ENCODE results near the gene ABCG4. TPM values are rescaled to one million over a fixed set of nuclear protein-coding genes. Genes with fewer than 3 reads are reported as not detected.

The ABCG4 gene
- total and polyA plus RNA-seq, 2 of the 8 experiments (the other 6 are each of a cell fraction or from before 2014, with no cell fraction given), result 1.8 to 2.3 TPM

GRCh38 chr11:119109843-119110242 lies 39.0 kb upstream of the ABCG4 start:
- no peaks in the 10 kb centered on the region; a peak in 1 of 8 replicates for H3K36me3 ChIP-seq (ENCODE audit: control insufficient read depth in 2 of 4, insufficient read depth in 4 of 4, low read length in 3 of 4)
- H2AFZ ChIP-seq (ENCODE audit: low read length), result no peak overlapping the region
- WGBS, 2 experiments (ENCODE audit: extremely low coverage in 1 of 2, insufficient coverage in 1 of 2, insufficient read length in 1 of 2, insufficient replicate concordance in 2 of 2, low coverage in 1 of 2, low lambda C conversion rate in 2 of 2, missing lambda C conversion rate in 1 of 2), result 81% methylated on average over 3 of the region's 3 CpGs; no CpG with 5 or more reads in 1 of the 2 experiments
- no peak overlapping the region for H3K4me2 ChIP-seq (ENCODE audit: insufficient read depth in 1 of 2, low read depth in 2 of 2, low read length in 2 of 2)
- ChIA-PET CTCF (ENCODE audit: partially characterized antibody) (interaction anchor here (0.6 to 5.4 kb wide), 9 partner anchors 10 to 212 kb away, joined by 3 to 26 read pairs (median 6); partner anchors contain the start of gene HINFP), POLR2A (ENCODE audit: partially characterized antibody) (interaction anchor here (0.6 to 10.6 kb wide), 7 partner anchors 8 to 162 kb away, joined by 3 to 139 read pairs (median 6); partner anchors contain the start of genes DPAGT1, HINFP and HMBS)
- no peaks in the 10 kb centered on the region for H3K9me3 ChIP-seq (ENCODE audit: insufficient read depth in 2 of 2, low read depth in 1 of 2, low read length in 1 of 2)
- H4K91ac ChIP-seq (replicated peaks; ENCODE audit: insufficient read length, low read length), result no peak overlapping the region
- no peak overlapping the region for H3K14ac ChIP-seq (ENCODE audit: insufficient read length)
- H3K79me1 ChIP-seq (ENCODE audit: low read depth, low read length), result no peaks in the 10 kb centered on the region; the same call in 1 of the 2 replicates
- H3K23ac ChIP-seq (ENCODE audit: insufficient read length), result no peak overlapping the region
- H2BK15ac ChIP-seq (ENCODE audit: low read length), result no peak overlapping the region
- H2BK5ac ChIP-seq (ENCODE audit: low read depth, low read length), result no peak overlapping the region
- H3K27ac ChIP-seq (ENCODE audit: low read depth, low read length), result no peak overlapping the region
- H2AK5ac ChIP-seq (ENCODE audit: low read depth, low read length), result no peak overlapping the region
- peaks cover 12% of the 10 kb centered on the region for H3K23me2 ChIP-seq (ENCODE audit: low read depth, low read length)
- no peak overlapping the region for H4K5ac ChIP-seq (ENCODE audit: insufficient read length, low read depth, low read length)
- H3K4me1 ChIP-seq (replicated peaks in 1 of 4; ENCODE audit: control insufficient read depth in 3 of 4, insufficient read depth in 4 of 4, low read length in 3 of 4), result peaks cover 0 to 20% (median 5%) of the 10 kb centered on the region in 4 experiments; a peak in 5 of 7 replicates
- peaks cover 2 to 20% (median 15%) of the 10 kb centered on the region in 4 experiments for H3K27me3 ChIP-seq (replicated peaks in 1 of 4; ENCODE audit: control insufficient read depth in 3 of 4, extremely low read depth in 1 of 4, insufficient read depth in 3 of 4, low read length in 3 of 4)
- no peak overlapping the region for H2BK120ac ChIP-seq (replicated peaks; ENCODE audit: low read depth, low read length)
- DNase-seq (ENCODE audit: low read depth in 1 of 2, low spot score in 2 of 2) (no peak), FAIRE-seq (no peak)
- no peak overlapping the region for H4K8ac ChIP-seq (ENCODE audit: extremely low read depth, insufficient read depth, low read length)
- no peak overlapping the region for H3K18ac ChIP-seq (ENCODE audit: extremely low read depth, low read length)
- H4K20me1 ChIP-seq (replicated peaks in 1 of 2; ENCODE audit: control insufficient read depth in 1 of 2, insufficient read depth in 2 of 2, low read length in 2 of 2), result peaks cover 0 to 4% of the 10 kb centered on the region in 2 experiments
- no peak overlapping the region for H2BK20ac ChIP-seq (ENCODE audit: low read length)
- H3K4ac ChIP-seq (replicated peaks; ENCODE audit: insufficient read length, low read depth, low read length), result no peak overlapping the region
- no peak overlapping the region for H2BK12ac ChIP-seq (ENCODE audit: low read depth, low read length)
- H3K56ac ChIP-seq (replicated peaks; ENCODE audit: insufficient read length, low read depth, low read length), result no peak overlapping the region
- H3K79me2 ChIP-seq (ENCODE audit: control insufficient read depth in 1 of 2, insufficient read depth in 2 of 2, low read length in 2 of 2), result no peaks in the 10 kb centered on the region
- no peak overlapping the region for H3K9ac ChIP-seq (replicated peaks in 1 of 4; ENCODE audit: extremely low read depth in 1 of 4, low read depth in 3 of 4, low read length in 3 of 4)
- H3K4me3 ChIP-seq (ENCODE audit: extremely low read depth in 1 of 4, insufficient read depth in 2 of 4, low read depth in 3 of 4, low read length in 4 of 4), result no peak overlapping the region
- TF ChIP-seq POLR2AphosphoS5 (IDR thresholded peaks at IDR 0.05; ENCODE audit: low read depth, low read length) (no peak), EGR1 (IDR thresholded peaks at IDR 0.05; ENCODE audit: borderline replicate concordance, low read depth, low read length) (no peak), SP4 (IDR thresholded peaks at IDR 0.05; ENCODE audit: low read length) (no peak), JUN (IDR thresholded peaks at IDR 0.05; ENCODE audit: low read depth, low read length) (no peak), RXRA (IDR thresholded peaks at IDR 0.05; ENCODE audit: insufficient read depth, low read depth, low read length) (no peak)

Measured in H1 (cell line).